CD1c-positive myeloid dendritic cell (primary cell): ENCODE data around the gene DNAAF8.
"Not testable (repeated sequence)": the region's sequence is repeated elsewhere in the genome, so short reads cannot be mapped to it uniquely, and the experiment has no call there.

Experiments used
- DNase-seq: peaks from one replicate; pipeline ENCODE4 v3.0.0-alpha.2; 2016; ENCODE audit errors: extremely low spot score

Gene DNAAF8

GRCh38 chr16:4783251-4783950 lies 49.1 kb downstream of the DNAAF8 start:
- DNase-seq, result no peak

GRCh38 chr16:4783951-4784336 lies 49.6 kb downstream of the DNAAF8 start:
- DNase-seq, result no peak

- DNase-seq, result not testable (repeated sequence)
These were observed 50.2 kb downstream of the DNAAF8 start for GRCh38 chr16:4784444-4784987.

GRCh38 chr16:4785758-4786433 lies 51.6 kb downstream of the DNAAF8 start:
- no peak for DNase-seq

GRCh38 chr16:4787068-4787467 lies 52.7 kb downstream of the DNAAF8 start:
- DNase-seq, result no peak

GRCh38 chr16:4787627-4788482 lies 53.5 kb downstream of the DNAAF8 start, which contains the start of gene SEPTIN12:
SEPTIN12 (minus strand) TSS chr16:4788345; CDS start chr16:4787645, 700 bp downstream.
- DNase-seq, result no peak

- DNase-seq, result no peak
These were observed 54.2 kb downstream of the DNAAF8 start for GRCh38 chr16:4788489-4788889.

GRCh38 chr16:4788910-4789309 lies 54.6 kb downstream of the DNAAF8 start:
- DNase-seq, result no peak

GRCh38 chr16:4790261-4790660 lies 55.9 kb downstream of the DNAAF8 start:
- DNase-seq, result no peak

- peak; percentile 25 for DNase-seq
These were observed 56.5 kb downstream of the DNAAF8 start for GRCh38 chr16:4790871-4791270.

- DNase-seq, result no peak
These were observed 58.7 kb downstream of the DNAAF8 start for GRCh38 chr16:4792951-4793513.

GRCh38 chr16:4795181-4795827 lies 61.0 kb downstream of the DNAAF8 start, which contains the start of gene SMIM22:
SMIM22 (plus strand) TSS chr16:4795369; CDS start chr16:4795735, 366 bp downstream.
- DNase-seq, result no peak

- DNase-seq, result no peak
These were observed 61.7 kb downstream of the DNAAF8 start for GRCh38 chr16:4795828-4796572.

GRCh38 chr16:4796982-4797804 lies 62.9 kb downstream of the DNAAF8 start:
- DNase-seq, result no peak

- DNase-seq, result no peak
These were observed 63.5 kb downstream of the DNAAF8 start for GRCh38 chr16:4797805-4798252.

GRCh38 chr16:4798456-4798855 lies 64.1 kb downstream of the DNAAF8 start:
- DNase-seq, result no peak
